ENCODE data around the gene PLEKHM3.

GRCh38 chr2:207828361-207829057 is 196.8 kb downstream of the PLEKHM3 start:
- TF ChIP-seq EZH2 (IDR thresholded peaks at IDR 0.05; ENCODE audit: low read length, missing control alignments): no peak
- TF ChIP-seq, protein P1, sequence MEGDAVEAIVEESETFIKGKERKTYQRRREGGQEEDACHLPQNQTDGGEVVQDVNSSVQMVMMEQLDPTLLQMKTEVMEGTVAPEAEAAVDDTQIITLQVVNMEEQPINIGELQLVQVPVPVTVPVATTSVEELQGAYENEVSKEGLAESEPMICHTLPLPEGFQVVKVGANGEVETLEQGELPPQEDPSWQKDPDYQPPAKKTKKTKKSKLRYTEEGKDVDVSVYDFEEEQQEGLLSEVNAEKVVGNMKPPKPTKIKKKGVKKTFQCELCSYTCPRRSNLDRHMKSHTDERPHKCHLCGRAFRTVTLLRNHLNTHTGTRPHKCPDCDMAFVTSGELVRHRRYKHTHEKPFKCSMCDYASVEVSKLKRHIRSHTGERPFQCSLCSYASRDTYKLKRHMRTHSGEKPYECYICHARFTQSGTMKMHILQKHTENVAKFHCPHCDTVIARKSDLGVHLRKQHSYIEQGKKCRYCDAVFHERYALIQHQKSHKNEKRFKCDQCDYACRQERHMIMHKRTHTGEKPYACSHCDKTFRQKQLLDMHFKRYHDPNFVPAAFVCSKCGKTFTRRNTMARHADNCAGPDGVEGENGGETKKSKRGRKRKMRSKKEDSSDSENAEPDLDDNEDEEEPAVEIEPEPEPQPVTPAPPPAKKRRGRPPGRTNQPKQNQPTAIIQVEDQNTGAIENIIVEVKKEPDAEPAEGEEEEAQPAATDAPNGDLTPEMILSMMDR (conservative IDR thresholded peaks at IDR 0.05 in 1 of 2, IDR thresholded peaks at IDR 0.05 in 1 of 2; ENCODE audit: low read depth in 1 of 2, low read length in 2 of 2): no peak

Data from fibroblast of lung (primary cell).